Fibroblast of villous mesenchyme (primary cell): ENCODE results near the gene GREM1. TPM values are rescaled to one million over a fixed set of nuclear protein-coding genes. Genes with fewer than 3 reads are reported as not detected.

Source experiments
- DNase-seq: peaks from one replicate; pipeline ENCODE4 v3.0.0-alpha.2; 2010; ENCODE audit warnings: low read depth
- H3K4me3 ChIP-seq: 2 replicates; pipeline ENCODE4 v1.5.1; 2011; ENCODE audit warnings: low read depth, mild to moderate bottlenecking, low read length
- CTCF ChIP-seq: IDR thresholded peaks from 2 replicates; pipeline ENCODE4 v1.5.1; 2012; ENCODE audit warnings: low read depth, mild to moderate bottlenecking, low read length; ENCODE audit not compliant: insufficient read depth
- total RNA-seq: library from RNA; depleted of rRNA; stranded (reverse); fragments of >200 nt; gene quantifications from 2 replicates; pipeline ENCODE4 v1.2.3, GENCODE V29; 2012

Gene GREM1
- total RNA-seq, 1 donor = 613 TPM

- H3K4me3 ChIP-seq = no peak overlapping the region
- DNase-seq = peak; percentile 30
- TF ChIP-seq CTCF = no peak
Measured at GRCh38 chr15:32730677-32731654, 13.2 kb downstream of the GREM1 start.

GRCh38 chr15:32732574-32733157, 14.9 kb downstream of the GREM1 start:
- no peak for TF ChIP-seq CTCF
- no peak overlapping the region for H3K4me3 ChIP-seq
- no peak for DNase-seq

GRCh38 chr15:32733281-32733680, 15.5 kb downstream of the GREM1 start:
- DNase-seq = no peak
- no peak overlapping the region for H3K4me3 ChIP-seq
- TF ChIP-seq CTCF = no peak

GRCh38 chr15:32735989-32736700, 18.3 kb downstream of the GREM1 start:
- H3K4me3 ChIP-seq = no peak overlapping the region
- no peak for DNase-seq
- no peak for TF ChIP-seq CTCF

GRCh38 chr15:32736701-32737061, 18.9 kb downstream of the GREM1 start:
- H3K4me3 ChIP-seq = no peak overlapping the region
- no peak for TF ChIP-seq CTCF
- DNase-seq = peak; percentile 36

- no peak for DNase-seq
- TF ChIP-seq CTCF = no peak
- no peak overlapping the region for H3K4me3 ChIP-seq
Measured at GRCh38 chr15:32737304-32737703, 19.5 kb downstream of the GREM1 start.
